Cerebellar nuclear complex (tissue), 1 donor: Measurements from ENCODE around the gene OBSL1.
A peak's percentile ranks its signal among the peaks of the same experiment; 100 is the strongest.

Experiments
- DNase-seq, 2 experiments: peaks; one replicate each; lab custom pipeline; 2025; lab: John Stamatoyannopoulos, UW

The OBSL1 gene

GRCh38 chr2:219512524-219513216 lies 58.7 kb downstream of the OBSL1 start:
- DNase-seq = no peak

GRCh38 chr2:219511547-219512325 lies 59.6 kb downstream of the OBSL1 start:
- DNase-seq = no peak

- DNase-seq = no peak
Measured at GRCh38 chr2:219510512-219511135, 60.7 kb downstream of the OBSL1 start.

GRCh38 chr2:219509780-219510511 lies 61.4 kb downstream of the OBSL1 start:
- no peak for DNase-seq

- no peak for DNase-seq
Measured at GRCh38 chr2:219508971-219509779, 62.2 kb downstream of the OBSL1 start.

- no peak for DNase-seq
Measured at GRCh38 chr2:219508444-219508734, 63.0 kb downstream of the OBSL1 start.

GRCh38 chr2:219507581-219508443 lies 63.5 kb downstream of the OBSL1 start:
- DNase-seq = no peak

GRCh38 chr2:219506802-219507526 lies 64.4 kb downstream of the OBSL1 start:
- DNase-seq = peak; percentile 30 to 70

GRCh38 chr2:219506153-219506801 lies 65.1 kb downstream of the OBSL1 start:
- DNase-seq = no peak

GRCh38 chr2:219505585-219505984 lies 65.8 kb downstream of the OBSL1 start:
- DNase-seq = no peak

- DNase-seq = no peak
Measured at GRCh38 chr2:219502618-219503017, 68.7 kb downstream of the OBSL1 start.

GRCh38 chr2:219501849-219502248 lies 69.5 kb downstream of the OBSL1 start:
- DNase-seq = no peak
